Measurements from ENCODE around the gene TWNK. TPM values are rescaled to one million over a fixed set of nuclear protein-coding genes. Genes with fewer than 3 reads are reported as not detected.
A peak's percentile ranks its signal among the peaks of the same experiment; 100 is the strongest.

TWNK gene
- total RNA-seq, 1 experiment from 2014 or later, result 38.7 TPM

- Histone ChIP-seq H4K20me1 (ENCODE audit: control insufficient read depth, insufficient read depth, insufficient read length) (no peaks in the 10 kb centered on the region), H3K9ac (ENCODE audit: extremely low read depth, insufficient read length, low read length) (no peak overlapping the region), H2BK12ac (ENCODE audit: insufficient read length, low read depth, low read length) (no peak overlapping the region), H3T11ph (ENCODE audit: low read length) (no peak overlapping the region), H2AFZ (ENCODE audit: low read length) (no peak overlapping the region), H3K79me1 (ENCODE audit: insufficient read depth, low read depth, low read length, poor library complexity, severe bottlenecking) (peaks cover 14% of the 10 kb centered on the region), H2AK5ac (ENCODE audit: insufficient read length, low read length) (no peak overlapping the region), H3K27me3 (ENCODE audit: insufficient read depth, low read length) (no peaks in the 10 kb centered on the region), H2BK120ac (ENCODE audit: low read depth, low read length, poor library complexity, severe bottlenecking) (no peak overlapping the region), H2BK20ac (ENCODE audit: low read depth, low read length, poor library complexity, severe bottlenecking) (no peak overlapping the region), H3K4me2 (ENCODE audit: insufficient read depth, insufficient read length, low read length) (no peak overlapping the region), H2BK15ac (ENCODE audit: low read depth, low read length) (no peak overlapping the region), H3K27ac (ENCODE audit: insufficient read length, low read depth, low read length) (no peak overlapping the region), H3K23me2 (ENCODE audit: insufficient read length, low read depth, low read length, poor library complexity, severe bottlenecking) (peaks cover 8% of the 10 kb centered on the region), H3K23ac (ENCODE audit: insufficient read length, low read depth, low read length) (no peak overlapping the region), H3K79me2 (ENCODE audit: insufficient read depth, low read length) (peaks cover 17% of the 10 kb centered on the region; the same call in 1 of the 2 replicates), H3K9me3 (ENCODE audit: control insufficient read depth, low read depth, low read length) (no peaks in the 10 kb centered on the region), H2BK5ac (ENCODE audit: insufficient read length, low read length) (no peak overlapping the region), H4K91ac (ENCODE audit: insufficient read length, low read depth, low read length) (no peak overlapping the region), H3K4me1 (ENCODE audit: insufficient read depth, low read length) (no peaks in the 10 kb centered on the region; the same call in 1 of the 2 replicates), H4K8ac (replicated peaks; ENCODE audit: insufficient read length, low read depth, low read length) (no peak overlapping the region), H3K14ac (ENCODE audit: insufficient read depth, low read length) (no peak overlapping the region), H3K18ac (ENCODE audit: insufficient read length, low read depth, low read length) (no peak overlapping the region), H3K4ac (ENCODE audit: low read depth, low read length) (no peak overlapping the region), H3K56ac (ENCODE audit: insufficient read length, low read depth, low read length) (no peak overlapping the region), H4K5ac (ENCODE audit: insufficient read length, low read depth, low read length) (no peak overlapping the region)
- no peak for TF ChIP-seq CTCF (conservative IDR thresholded peaks at IDR 0.05)
- H3K27ac Mint-ChIP-seq, result no peak overlapping the region
- DNase-seq, result no peak
- no peaks in the 10 kb centered on the region for H3K27me3 Mint-ChIP-seq (ENCODE audit: low read depth)
- peaks cover 9 to 16% of the 10 kb centered on the region in 2 experiments for H3K4me1 Mint-ChIP-seq
- peak overlapping the region; percentile 96 to 98 for H3K4me3 Mint-ChIP-seq
- peaks cover 38 to 56% (median 53%) of the 10 kb centered on the region in 3 experiments; a peak in 6 of 7 replicates for H3K36me3 Mint-ChIP-seq (ENCODE audit: insufficient read depth in 1 of 3, low read depth in 3 of 3)
- H3K9me3 Mint-ChIP-seq, result peaks cover 0 to 2% of the 10 kb centered on the region in 2 experiments; a peak in 3 of 5 replicates
- no CpG with 5 or more reads among the region's 21 CpGs for WGBS (ENCODE audit: extremely low coverage, insufficient read length, low lambda C conversion rate)
Measured at GRCh38 chr10:100989088-100989487, 1.7 kb downstream of the TWNK start.
